K562 (cell line): ENCODE results near the gene CELSR2. TPM values are rescaled to one million over a fixed set of nuclear protein-coding genes. Genes with fewer than 3 reads are reported as not detected.

Experiments
- ATAC-seq: fragments of 200-7000 bp; cut with Tn5 transposase; 3 replicates; pipeline ENCODE4 v1.9.1; 2020; ENCODE audit warnings: moderate library complexity
- BruUV-seq: library from RNA; stranded (reverse); fragments of 400-500 nt; replicated peaks from 2 replicates; lab custom pipeline; 2021; lab: Mats Ljungman, UMichigan
- CTCF ChIA-PET: fragments of 300-600 bp; formaldehyde crosslinking; extraction: SDS; loops from one replicate; lab custom pipeline; 2021; ENCODE audit warnings: low intra/inter-chr PET ratio; lab: Yijun Ruan, JAX
- POLR2A ChIA-PET: fragments of 300-600, 350-650 bp; sonication (Branson Sonifier 250); formaldehyde crosslinking; extraction: SDS; loops from one replicate; lab custom pipeline; 2021; ENCODE audit warnings: antibody characterized with exemption, inconsistent platforms; lab: Yijun Ruan, JAX
- DNase-seq, 4 experiments: peaks; one replicate each; pipeline versions ENCODE4 v3.0.0 to v3.0.0-alpha.2; 2011 to 2018; ENCODE audit warnings: low spot score in 3 of 4, mixed read lengths in 3 of 4; ENCODE audit errors: extremely low read depth in 1 of 4
- FAIRE-seq: peaks from 2 replicates; lab custom pipeline; 2011; peaks lifted over from hg19 to GRCh38; lab: Jason Lieb, UNC
- H2AFZ ChIP-seq: 2 replicates; pipeline ENCODE4 v1.6.0; 2011; ENCODE audit warnings: low read depth, low read length, control low read depth, inconsistent platforms
- H3K27ac ChIP-seq: fragments of 200-600 bp; 3 replicates; pipeline ENCODE4 v1.8.0; 2011; ENCODE audit warnings: low read depth, mild to moderate bottlenecking, control low read depth, inconsistent platforms, low read length, moderate library complexity, mixed read lengths; ENCODE audit errors: extremely low read depth
- H3K27me3 ChIP-seq, 2 experiments: fragments of 300-600 bp in 1 of 2; 2 replicates in 1 of 2; 3 replicates in 1 of 2; pipeline versions ENCODE4 v1.6.0 to v1.8.0; 2011; ENCODE audit warnings: inconsistent platforms in 2 of 2, low read length in 2 of 2, mild to moderate bottlenecking in 1 of 2, mixed read lengths in 1 of 2, moderate library complexity in 1 of 2; ENCODE audit not compliant: control insufficient read depth in 2 of 2, insufficient read depth in 2 of 2
- H3K36me3 ChIP-seq: fragments of 300-600 bp; 3 replicates; pipeline ENCODE4 v1.8.0; 2011; ENCODE audit warnings: mild to moderate bottlenecking, low read length, inconsistent platforms; ENCODE audit not compliant: control insufficient read depth, insufficient read depth
- H3K4me1 ChIP-seq, 2 experiments: fragments of 200-600 bp in 1 of 2; replicated peaks in 1 of 2; 2 replicates in 1 of 2; 3 replicates in 1 of 2; pipeline versions ENCODE4 v1.5.1 to v1.8.0; 2011; ENCODE audit warnings: inconsistent platforms in 2 of 2, low read length in 2 of 2, mild to moderate bottlenecking in 1 of 2, mixed read lengths in 1 of 2, moderate library complexity in 1 of 2; ENCODE audit not compliant: control insufficient read depth in 2 of 2, insufficient read depth in 2 of 2
- H3K4me2 ChIP-seq: 2 replicates; pipeline ENCODE4 v1.6.1; 2011; ENCODE audit warnings: low read length, control low read depth, inconsistent platforms, mixed read lengths; ENCODE audit not compliant: insufficient read depth
- H3K4me3 ChIP-seq: fragments of 200-600 bp; sonication (generic), shearing (Covaris generic); 2 replicates; pipeline ENCODE4 v1.5.1; 2016; ENCODE audit warnings: control low read depth, inconsistent platforms
- H3K79me2 ChIP-seq: fragments of 200-600 bp; 3 replicates; pipeline ENCODE4 v1.8.0; 2011; ENCODE audit warnings: low read length, inconsistent platforms; ENCODE audit not compliant: control insufficient read depth, insufficient read depth
- H3K9ac ChIP-seq, 2 experiments: 2 replicates each; pipeline versions ENCODE4 v1.6.0 to v1.6.1; 2011; ENCODE audit warnings: low read depth in 2 of 2, low read length in 2 of 2, control low read depth in 1 of 2, inconsistent platforms in 1 of 2, mild to moderate bottlenecking in 1 of 2, mixed read lengths in 1 of 2; ENCODE audit not compliant: insufficient read depth in 1 of 2
- H3K9me1 ChIP-seq: one replicate; pipeline ENCODE4 v1.6.0; 2011; ENCODE audit warnings: inconsistent platforms, mild to moderate bottlenecking, low read length, moderate library complexity; ENCODE audit not compliant: control insufficient read depth, insufficient read depth
- H3K9me3 ChIP-seq: replicated peaks from 2 replicates; pipeline ENCODE4 v1.5.1; 2011; ENCODE audit warnings: low read depth, low read length, inconsistent platforms; ENCODE audit not compliant: control insufficient read depth, insufficient read depth
- H4K20me1 ChIP-seq: replicated peaks from 2 replicates; pipeline ENCODE4 v1.6.1; 2011; ENCODE audit warnings: low read length, inconsistent platforms, mixed read lengths; ENCODE audit not compliant: control insufficient read depth, insufficient read depth
- GTF2E2 ChIP-seq: fragments of 200-800 bp; sonication (Bioruptor generic); IDR thresholded peaks from 2 replicates; pipeline ENCODE4 v1.6.1; 2016; ENCODE audit warnings: missing genetic modification characterization, missing compliant biosample characterization
- MYC ChIP-seq, 2 experiments: fragments of 250-450 bp in 1 of 2; sonication (Bioruptor Pico) in 1 of 2; IDR thresholded peaks; 2 replicates each; pipeline versions ENCODE4 v1.5.1 to v1.6.1; 2012 to 2021; ENCODE audit warnings: low read depth in 2 of 2, borderline replicate concordance in 1 of 2, improper control_type of control experiment in 1 of 2, low read length in 1 of 2, mild to moderate bottlenecking in 1 of 2, moderate library complexity in 1 of 2
- PHB ChIP-seq: fragments of 250-450 bp; sonication (Bioruptor Pico); IDR thresholded peaks from 2 replicates; pipeline ENCODE4 v1.5.0; 2021
- RBM22 ChIP-seq: fragments of 200-400 bp; formaldehyde crosslinking; IDR thresholded peaks from 2 replicates; pipeline ENCODE4 v1.6.1; 2018; ENCODE audit warnings: low read length, low read depth; ENCODE audit not compliant: poor library complexity, severe bottlenecking
- WGBS: fragments of 100-300 bp; shearing (Covaris generic); methylation state at CpG from one replicate; pipeline ENCODE4 v1.1.6; 2016; ENCODE audit warnings: low coverage, mixed read lengths; ENCODE audit not compliant: insufficient coverage; ENCODE audit errors: missing lambda C conversion rate; 5-methylcytosine and 5-hydroxymethylcytosine counted together
- in situ Hi-C: fragments of 300-500 bp; cut with MboI; formaldehyde crosslinking; loops from 4 replicates; pipeline ENCODE4 v1.15.0; 2018; ENCODE audit warnings: inconsistent platforms, mixed read lengths
- intact Hi-C: fragments of 100-400 bp; cut with micrococcal nuclease; formaldehyde crosslinking; loops from 2 replicates; pipeline ENCODE4 v1.14.2; 2022
- polyA plus RNA-seq, 8 experiments: library from polyadenylated mRNA; depleted of rRNA in 4 of 8; stranded (reverse) in 5 of 8; unstranded in 3 of 8; fragments of >200 nt; fragmentation: Nextera tagmentation in 2 of 8; fragmentation: Illumina TruSeq in 1 of 8; extraction: Ambion mirVana in 2 of 8; extraction: Trizol in 1 of 8; gene quantifications; 2 replicates each; pipeline versions ENCODE4 v1.2.1 to v1.2.3, GENCODE V29; 2011 to 2014; ENCODE audit warnings: inconsistent platforms in 1 of 8, missing spikeins in 1 of 8
- total RNA-seq, 7 experiments: library from RNA; depleted of rRNA in 6 of 7; stranded (reverse); fragments of >200 nt in 6 of 7; fragmentation: Illumina TruSeq in 2 of 7; extraction: Trizol in 2 of 7; gene quantifications; 2 replicates each; pipeline versions ENCODE4 v1.2.1 to v1.2.3, GENCODE V29; 2011 to 2021; ENCODE audit warnings: low replicate concordance in 1 of 7

The CELSR2 gene
- total and polyA plus RNA-seq, 9 of the 15 experiments (the other 6 are each of a cell fraction or from before 2014, with no cell fraction given), result 0.31 to 21.9 (median 4.2) TPM

DNA sequence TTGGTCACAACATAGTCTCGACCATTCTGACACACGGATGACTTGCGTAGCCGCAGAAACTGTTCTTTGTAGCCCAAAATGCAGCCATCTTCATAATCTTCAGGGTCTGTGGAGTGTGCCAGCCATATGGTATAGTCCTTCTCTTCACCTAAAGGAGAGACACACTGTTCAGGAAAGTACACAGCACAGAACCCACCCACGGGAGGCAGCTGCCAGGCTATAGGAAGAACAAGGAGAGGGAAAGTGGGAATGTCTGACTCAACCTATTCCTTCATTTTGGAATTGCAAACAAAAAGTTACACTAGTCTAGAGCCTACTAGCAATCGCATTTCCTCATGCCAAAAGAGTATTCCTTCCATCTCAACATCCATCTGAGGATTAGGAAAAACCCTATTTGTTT is 73.6 kb downstream of the CELSR2 start:
- Histone ChIP-seq H4K20me1 (no peaks in the 10 kb centered on the region), H3K4me1 (no peaks in the 10 kb centered on the region), H3K27ac (no peak overlapping the region), H2AFZ (no peak overlapping the region), H3K9ac (no peak overlapping the region), H3K4me2 (no peak overlapping the region), H3K27me3 (no peaks in the 10 kb centered on the region), H3K9me3 (no peaks in the 10 kb centered on the region), H3K36me3 (peaks cover 90% of the 10 kb centered on the region), H3K9me1 (no peaks in the 10 kb centered on the region), H3K4me3 (no peak overlapping the region), H3K79me2 (no peaks in the 10 kb centered on the region)
- no peak for TF ChIP-seq MYC (IDR thresholded peaks at IDR 0.05; ENCODE audit: low read depth, low read length)
- no peak for TF ChIP-seq MYC (CRISPR knock-in tag; IDR thresholded peaks at IDR 0.05; ENCODE audit: borderline replicate concordance, low read depth)
- TF ChIP-seq GTF2E2 (tag), result no peak
- no peak for TF ChIP-seq RBM22
- TF ChIP-seq PHB (CRISPR knock-in tag), result no peak
- no TSS peak for BruUV-seq
- intact Hi-C loops, result no loop called here
- POLR2A ChIA-PET, result interaction anchor here (0.7 to 1.3 kb wide), 5 partner anchors 12 to 38 kb away, joined by 3 to 7 read pairs (median 3); no protein-coding TSS in a partner anchor
- in situ Hi-C loops, result no loop called here
- no peak for DNase-seq
- CTCF ChIA-PET, result no interaction called here
- FAIRE-seq, result no peak
- WGBS, result 94% methylated on average over 6 of the region's 6 CpGs
- no peak for ATAC-seq

Other genes starting within 250 kb of the CELSR2 start
Only the 7 nearest of the 12 such genes appear.
- 22.9 and 26.6 TPM in 2 replicates for gene TAF13, start 173.5 kb upstream of the CELSR2 start, total RNA-seq (2014; rRNA removed)
- 77.2 and 85.1 TPM in 2 replicates for gene TAF13, start 173.5 kb upstream of the CELSR2 start, total RNA-seq (2014; rRNA removed; fragmentation: Illumina TruSeq; extraction: Trizol)
- gene TAF13, start 173.5 kb upstream of the CELSR2 start, total RNA-seq (2015; rRNA removed; fragmentation: Illumina TruSeq; extraction: Trizol), result 49.2 and 52.1 TPM in 2 replicates
- gene TAF13, start 173.5 kb upstream of the CELSR2 start, total RNA-seq (2021), result 35.3 and 39.4 TPM in 2 replicates
- 35.9 and 61.5 TPM in 2 replicates for gene TAF13, start 173.5 kb upstream of the CELSR2 start, polyA plus RNA-seq (2011; rRNA removed)
- gene TAF13, start 173.5 kb upstream of the CELSR2 start, polyA plus RNA-seq (2014; fragmentation: Illumina TruSeq; extraction: Trizol), result 46.7 and 57.6 TPM in 2 replicates
- 10 to 100 TPM; 14.9 to 21.0 TPM for gene TAF13, start 173.5 kb upstream of the CELSR2 start, polyA plus RNA-seq (2014; fragmentation: Nextera tagmentation; extraction: Ambion mirVana)
- 38.7 and 39.6 TPM in 2 replicates for gene TAF13, start 173.5 kb upstream of the CELSR2 start, polyA plus RNA-seq (2014; rRNA removed)
- 17.2 and 25.8 TPM in 2 replicates for gene TMEM167B, start 158.8 kb upstream of the CELSR2 start, total RNA-seq (2014; rRNA removed)
- 32.2 and 38.2 TPM in 2 replicates for gene TMEM167B, start 158.8 kb upstream of the CELSR2 start, total RNA-seq (2014; rRNA removed; fragmentation: Illumina TruSeq; extraction: Trizol)
- 29.0 and 33.4 TPM in 2 replicates for gene TMEM167B, start 158.8 kb upstream of the CELSR2 start, total RNA-seq (2015; rRNA removed; fragmentation: Illumina TruSeq; extraction: Trizol)
- 34.1 and 35.6 TPM in 2 replicates for gene TMEM167B, start 158.8 kb upstream of the CELSR2 start, total RNA-seq (2021)
- 26.0 and 26.7 TPM in 2 replicates for gene TMEM167B, start 158.8 kb upstream of the CELSR2 start, polyA plus RNA-seq (2011; rRNA removed)
- 35.2 and 36.4 TPM in 2 replicates for gene TMEM167B, start 158.8 kb upstream of the CELSR2 start, polyA plus RNA-seq (2014; fragmentation: Illumina TruSeq; extraction: Trizol)
- gene TMEM167B, start 158.8 kb upstream of the CELSR2 start, polyA plus RNA-seq (2014; fragmentation: Nextera tagmentation; extraction: Ambion mirVana), result 10 to 100 TPM; 25.0 to 36.3 TPM
- 17.2 and 26.5 TPM in 2 replicates for gene TMEM167B, start 158.8 kb upstream of the CELSR2 start, polyA plus RNA-seq (2014; rRNA removed)
- 0.09 TPM in 1 of 2 replicates, not detected in the other for gene ELAPOR1, start 135.4 kb upstream of the CELSR2 start, total RNA-seq (2014; rRNA removed)
- 0.03 and 0.25 TPM in 2 replicates for gene ELAPOR1, start 135.4 kb upstream of the CELSR2 start, total RNA-seq (2014; rRNA removed; fragmentation: Illumina TruSeq; extraction: Trizol)
- gene ELAPOR1, start 135.4 kb upstream of the CELSR2 start, total RNA-seq (2015; rRNA removed; fragmentation: Illumina TruSeq; extraction: Trizol), result 0.04 and 0.07 TPM in 2 replicates
- 0.20 and 0.38 TPM in 2 replicates for gene ELAPOR1, start 135.4 kb upstream of the CELSR2 start, total RNA-seq (2021)
- 0.11 and 0.14 TPM in 2 replicates for gene ELAPOR1, start 135.4 kb upstream of the CELSR2 start, polyA plus RNA-seq (2011; rRNA removed)
- 0.18 and 0.46 TPM in 2 replicates for gene ELAPOR1, start 135.4 kb upstream of the CELSR2 start, polyA plus RNA-seq (2014; fragmentation: Illumina TruSeq; extraction: Trizol)
- gene ELAPOR1, start 135.4 kb upstream of the CELSR2 start, polyA plus RNA-seq (2014; fragmentation: Nextera tagmentation; extraction: Ambion mirVana), result under 1 TPM; 0.17 to 0.21 TPM
- 0.15 and 1.2 TPM in 2 replicates for gene ELAPOR1, start 135.4 kb upstream of the CELSR2 start, polyA plus RNA-seq (2014; rRNA removed)
- gene SARS1, start 35.6 kb upstream of the CELSR2 start, total RNA-seq (2014; rRNA removed), result 254 and 257 TPM in 2 replicates
- 273 and 284 TPM in 2 replicates for gene SARS1, start 35.6 kb upstream of the CELSR2 start, total RNA-seq (2014; rRNA removed; fragmentation: Illumina TruSeq; extraction: Trizol)
- 211 and 221 TPM in 2 replicates for gene SARS1, start 35.6 kb upstream of the CELSR2 start, total RNA-seq (2015; rRNA removed; fragmentation: Illumina TruSeq; extraction: Trizol)
- 232 and 246 TPM in 2 replicates for gene SARS1, start 35.6 kb upstream of the CELSR2 start, total RNA-seq (2021)
- gene SARS1, start 35.6 kb upstream of the CELSR2 start, polyA plus RNA-seq (2011; rRNA removed), result 221 and 230 TPM in 2 replicates
- gene SARS1, start 35.6 kb upstream of the CELSR2 start, polyA plus RNA-seq (2014; fragmentation: Illumina TruSeq; extraction: Trizol), result 293 and 317 TPM in 2 replicates
- gene SARS1, start 35.6 kb upstream of the CELSR2 start, polyA plus RNA-seq (2014; fragmentation: Nextera tagmentation; extraction: Ambion mirVana), result 100 to 1,000 TPM; 336 to 623 TPM
- 235 and 240 TPM in 2 replicates for gene SARS1, start 35.6 kb upstream of the CELSR2 start, polyA plus RNA-seq (2014; rRNA removed)
- 52.2 and 64.0 TPM in 2 replicates for gene PSRC1, start 33.6 kb downstream of the CELSR2 start, total RNA-seq (2014; rRNA removed)
- 27.9 and 28.7 TPM in 2 replicates for gene PSRC1, start 33.6 kb downstream of the CELSR2 start, total RNA-seq (2014; rRNA removed; fragmentation: Illumina TruSeq; extraction: Trizol)
- gene PSRC1, start 33.6 kb downstream of the CELSR2 start, total RNA-seq (2015; rRNA removed; fragmentation: Illumina TruSeq; extraction: Trizol), result 34.7 and 37.0 TPM in 2 replicates
- gene PSRC1, start 33.6 kb downstream of the CELSR2 start, total RNA-seq (2021), result 51.8 and 55.4 TPM in 2 replicates
- gene PSRC1, start 33.6 kb downstream of the CELSR2 start, polyA plus RNA-seq (2011; rRNA removed), result 39.3 and 59.5 TPM in 2 replicates
- 41.8 and 49.7 TPM in 2 replicates for gene PSRC1, start 33.6 kb downstream of the CELSR2 start, polyA plus RNA-seq (2014; fragmentation: Illumina TruSeq; extraction: Trizol)
- gene PSRC1, start 33.6 kb downstream of the CELSR2 start, polyA plus RNA-seq (2014; fragmentation: Nextera tagmentation; extraction: Ambion mirVana), result 1 to 10 TPM; 6.5 to 7.9 TPM
- gene PSRC1, start 33.6 kb downstream of the CELSR2 start, polyA plus RNA-seq (2014; rRNA removed), result 56.1 and 65.2 TPM in 2 replicates
- gene MYBPHL, start 57.5 kb downstream of the CELSR2 start, total RNA-seq (2014; rRNA removed), result 0.49 and 0.50 TPM in 2 replicates
- 0.33 and 0.57 TPM in 2 replicates for gene MYBPHL, start 57.5 kb downstream of the CELSR2 start, total RNA-seq (2014; rRNA removed; fragmentation: Illumina TruSeq; extraction: Trizol)
- gene MYBPHL, start 57.5 kb downstream of the CELSR2 start, total RNA-seq (2015; rRNA removed; fragmentation: Illumina TruSeq; extraction: Trizol), result 0.15 and 0.22 TPM in 2 replicates
- 0.34 and 0.66 TPM in 2 replicates for gene MYBPHL, start 57.5 kb downstream of the CELSR2 start, total RNA-seq (2021)
- 0.60 and 1.9 TPM in 2 replicates for gene MYBPHL, start 57.5 kb downstream of the CELSR2 start, polyA plus RNA-seq (2011; rRNA removed)
- 0.22 and 0.36 TPM in 2 replicates for gene MYBPHL, start 57.5 kb downstream of the CELSR2 start, polyA plus RNA-seq (2014; fragmentation: Illumina TruSeq; extraction: Trizol)
- gene MYBPHL, start 57.5 kb downstream of the CELSR2 start, polyA plus RNA-seq (2014; fragmentation: Nextera tagmentation; extraction: Ambion mirVana), result under 1 TPM; 0.20 TPM
- gene MYBPHL, start 57.5 kb downstream of the CELSR2 start, polyA plus RNA-seq (2014; rRNA removed), result 0.08 and 0.45 TPM in 2 replicates
- gene SORT1, start 148.4 kb downstream of the CELSR2 start, total RNA-seq (2014; rRNA removed), result 35.5 and 41.4 TPM in 2 replicates
- gene SORT1, start 148.4 kb downstream of the CELSR2 start, total RNA-seq (2014; rRNA removed; fragmentation: Illumina TruSeq; extraction: Trizol), result 91.0 and 110 TPM in 2 replicates
- 88.2 and 96.9 TPM in 2 replicates for gene SORT1, start 148.4 kb downstream of the CELSR2 start, total RNA-seq (2015; rRNA removed; fragmentation: Illumina TruSeq; extraction: Trizol)
- 110 and 112 TPM in 2 replicates for gene SORT1, start 148.4 kb downstream of the CELSR2 start, total RNA-seq (2021)
- gene SORT1, start 148.4 kb downstream of the CELSR2 start, polyA plus RNA-seq (2011; rRNA removed), result 78.2 and 92.1 TPM in 2 replicates
- 65.0 and 68.2 TPM in 2 replicates for gene SORT1, start 148.4 kb downstream of the CELSR2 start, polyA plus RNA-seq (2014; fragmentation: Illumina TruSeq; extraction: Trizol)
- 10 to 100 TPM; 27.4 to 33.3 TPM for gene SORT1, start 148.4 kb downstream of the CELSR2 start, polyA plus RNA-seq (2014; fragmentation: Nextera tagmentation; extraction: Ambion mirVana)
- 41.4 and 43.4 TPM in 2 replicates for gene SORT1, start 148.4 kb downstream of the CELSR2 start, polyA plus RNA-seq (2014; rRNA removed)